ENCODE data around the gene S100A10. TPM values are rescaled to one million over a fixed set of nuclear protein-coding genes. Genes with fewer than 3 reads are reported as not detected.
A peak's percentile ranks its signal among the peaks of the same experiment; 100 is the strongest.

S100A10 gene
- total RNA-seq, 4 donors from 2014 or later = 82.5 to 214 (median 105) TPM

GRCh38 chr1:151935894-151936602 lies 57.6 kb downstream of the S100A10 start:
- Histone ChIP-seq H3K9me3 (no peaks in the 10 kb centered on the region), H3K4me1 (peaks cover 7 to 12% (median 8%) of the 10 kb centered on the region in 4 donors), H3K36me3 (no peaks in the 10 kb centered on the region), H3K4me3 (no peak overlapping the region), H3K27me3 (no peaks in the 10 kb centered on the region), H3K27ac (replicated peaks in 1 of 4) (no peak overlapping the region)
- TF ChIP-seq POLR2AphosphoS5 (IDR thresholded peaks at IDR 0.05) (no peak), EP300 (IDR thresholded peaks at IDR 0.05) (no peak), POLR2A (IDR thresholded peaks at IDR 0.05; ENCODE audit: low read depth) (no peak)
- TF ChIP-seq, protein P1, sequence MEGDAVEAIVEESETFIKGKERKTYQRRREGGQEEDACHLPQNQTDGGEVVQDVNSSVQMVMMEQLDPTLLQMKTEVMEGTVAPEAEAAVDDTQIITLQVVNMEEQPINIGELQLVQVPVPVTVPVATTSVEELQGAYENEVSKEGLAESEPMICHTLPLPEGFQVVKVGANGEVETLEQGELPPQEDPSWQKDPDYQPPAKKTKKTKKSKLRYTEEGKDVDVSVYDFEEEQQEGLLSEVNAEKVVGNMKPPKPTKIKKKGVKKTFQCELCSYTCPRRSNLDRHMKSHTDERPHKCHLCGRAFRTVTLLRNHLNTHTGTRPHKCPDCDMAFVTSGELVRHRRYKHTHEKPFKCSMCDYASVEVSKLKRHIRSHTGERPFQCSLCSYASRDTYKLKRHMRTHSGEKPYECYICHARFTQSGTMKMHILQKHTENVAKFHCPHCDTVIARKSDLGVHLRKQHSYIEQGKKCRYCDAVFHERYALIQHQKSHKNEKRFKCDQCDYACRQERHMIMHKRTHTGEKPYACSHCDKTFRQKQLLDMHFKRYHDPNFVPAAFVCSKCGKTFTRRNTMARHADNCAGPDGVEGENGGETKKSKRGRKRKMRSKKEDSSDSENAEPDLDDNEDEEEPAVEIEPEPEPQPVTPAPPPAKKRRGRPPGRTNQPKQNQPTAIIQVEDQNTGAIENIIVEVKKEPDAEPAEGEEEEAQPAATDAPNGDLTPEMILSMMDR (IDR thresholded peaks at IDR 0.05) = no peak
- no peak for DNase-seq (ENCODE audit: extremely low spot score)
- intact Hi-C loops (cut with DNase I) = loop anchor here (2.0 kb wide), 1 partner anchor 61 kb away; no protein-coding TSS in a partner anchor
- 59% methylated on average over 2 of the region's 2 CpGs for WGBS

DNA sequence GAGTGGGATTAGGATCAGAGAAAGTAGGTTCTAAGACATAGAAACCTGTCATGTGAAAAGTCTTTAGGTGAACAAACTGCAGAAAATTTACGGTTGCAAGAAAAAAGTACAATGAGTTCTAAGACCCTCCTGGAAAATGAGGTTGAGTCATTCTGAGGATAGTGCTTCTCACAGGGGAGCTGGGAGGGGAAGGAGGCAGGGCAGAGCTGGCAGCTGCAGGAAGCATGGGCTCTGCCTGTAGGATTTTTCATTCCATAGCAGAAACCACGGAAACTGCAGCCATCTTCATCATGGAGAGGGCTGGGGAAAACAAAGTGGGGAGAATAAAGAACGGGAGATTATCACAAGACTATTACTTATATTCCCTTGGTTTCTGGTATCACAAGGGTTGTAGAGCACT lies 58.5 kb downstream of the S100A10 start:
- intact Hi-C loops (cut with DNase I) = loop anchor here (2.0 kb wide), 1 partner anchor 62 kb away; no protein-coding TSS in a partner anchor
- H3K4me3 ChIP-seq = no peak overlapping the region
- no peaks in the 10 kb centered on the region for H3K27me3 ChIP-seq
- H3K27ac ChIP-seq (replicated peaks in 1 of 4) = no peak overlapping the region
- H3K36me3 ChIP-seq = no peaks in the 10 kb centered on the region
- peaks cover 0 to 3% (median 0%) of the 10 kb centered on the region in 4 donors for H3K4me1 ChIP-seq
- 63% methylated on average over 3 of the region's 3 CpGs for WGBS
- H3K9me3 ChIP-seq = no peaks in the 10 kb centered on the region
- TF ChIP-seq, protein P1 (IDR thresholded peaks at IDR 0.05) = no peak
- no peak for TF ChIP-seq EP300 (IDR thresholded peaks at IDR 0.05)
- TF ChIP-seq POLR2AphosphoS5 (IDR thresholded peaks at IDR 0.05) = no peak
- no peak for TF ChIP-seq POLR2A (IDR thresholded peaks at IDR 0.05; ENCODE audit: low read depth)
- peak; percentile 24 for DNase-seq (ENCODE audit: extremely low spot score)

DNA sequence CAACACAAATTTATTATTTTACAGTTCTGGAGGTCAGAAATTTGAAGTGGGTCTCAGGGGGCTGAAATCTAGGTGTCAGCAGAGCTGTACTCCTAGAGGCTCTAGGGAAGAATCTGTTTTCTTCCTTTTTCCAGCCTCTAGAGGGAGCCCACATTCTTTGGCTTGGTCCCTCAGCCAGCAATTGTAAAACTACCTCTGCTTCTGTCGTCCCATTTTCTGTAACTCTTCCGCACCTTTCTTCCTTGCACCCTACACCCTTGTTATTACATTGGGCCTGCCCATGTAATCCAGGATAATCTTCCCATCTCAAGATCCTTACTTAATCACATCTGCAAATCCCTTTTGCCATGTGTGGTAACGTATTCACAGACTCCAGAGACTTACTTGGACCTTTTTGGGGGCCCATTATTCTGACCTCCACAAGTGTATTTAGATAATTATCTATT lies 59.6 kb downstream of the S100A10 start:
- intact Hi-C loops (cut with DNase I) = loop anchor here (2.0 to 5.0 kb wide), 2 partner anchors 33 to 63 kb away; no protein-coding TSS in a partner anchor
- H3K36me3 ChIP-seq = no peaks in the 10 kb centered on the region
- no peak overlapping the region for H3K27ac ChIP-seq (replicated peaks in 1 of 4)
- 32% methylated on average over 3 of the region's 3 CpGs for WGBS
- no peak overlapping the region for H3K4me3 ChIP-seq
- DNase-seq (ENCODE audit: extremely low spot score) = peak; percentile 72
- H3K9me3 ChIP-seq = no peaks in the 10 kb centered on the region
- TF ChIP-seq, protein P1 (IDR thresholded peaks at IDR 0.05) = peak; percentile 74 to 84 (median 78)
- TF ChIP-seq POLR2AphosphoS5 (IDR thresholded peaks at IDR 0.05) = no peak
- peaks cover 0 to 3% (median 0%) of the 10 kb centered on the region in 4 donors for H3K4me1 ChIP-seq
- no peaks in the 10 kb centered on the region for H3K27me3 ChIP-seq

Other genes starting within 250 kb of the S100A10 start
- gene MRPL9, start 230.4 kb downstream of the S100A10 start, total RNA-seq = 10 to 100 TPM; 49.8 to 57.0 (median 56.5) TPM
- gene TDRKH, start 203.4 kb downstream of the S100A10 start, total RNA-seq = 1 to 10 TPM; 4.0 to 8.7 (median 6.1) TPM
- gene LINGO4, start 188.4 kb downstream of the S100A10 start, total RNA-seq = not detected
- under 1 TPM in 2 of 4 donors, not detected in 2; 0.11 to 0.17 TPM for gene RORC, start 162.1 kb downstream of the S100A10 start, total RNA-seq
- gene C2CD4D, start 154.0 kb downstream of the S100A10 start, total RNA-seq = not detected
- not detected for gene THEM5, start 140.1 kb downstream of the S100A10 start, total RNA-seq
- 10 to 100 TPM; 13.2 to 15.7 (median 14.3) TPM for gene THEM4, start 84.3 kb downstream of the S100A10 start, total RNA-seq
- 100 to 1,000 TPM in 2 of 4 donors, 10 to 100 TPM in 2; 68.5 to 190 (median 115) TPM for gene S100A11, start 43.1 kb upstream of the S100A10 start, total RNA-seq
- not detected for gene TCHHL1, start 95.2 kb upstream of the S100A10 start, total RNA-seq
- under 1 TPM in 3 of 4 donors, not detected in 1; under 0.01 to 0.50 (median 0.11) TPM for gene TCHH, start 121.6 kb upstream of the S100A10 start, total RNA-seq
- gene RPTN, start 165.4 kb upstream of the S100A10 start, total RNA-seq = not detected
- not detected for gene HRNR, start 230.3 kb upstream of the S100A10 start, total RNA-seq